Endothelial cell (in vitro differentiated cells): ENCODE data around the gene BCAS4. TPM values are rescaled to one million over a fixed set of nuclear protein-coding genes. Genes with fewer than 3 reads are reported as not detected.

Source experiments
- DNase-seq: peaks from one replicate; pipeline ENCODE4 v3.0.0; 2021; ENCODE audit warnings: low spot score
- H3K27ac Mint-ChIP-seq: one replicate; pipeline ENCODE4 v1.8.0; 2021; ENCODE audit warnings: mixed read lengths, inconsistent platforms; ENCODE audit not compliant: unreplicated experiment
- H3K27me3 Mint-ChIP-seq: one replicate; pipeline ENCODE4 v1.8.0; 2021; ENCODE audit warnings: mild to moderate bottlenecking, moderate library complexity, mixed read lengths, inconsistent platforms; ENCODE audit not compliant: unreplicated experiment
- H3K36me3 Mint-ChIP-seq: one replicate; pipeline ENCODE4 v1.8.0; 2021; ENCODE audit warnings: mild to moderate bottlenecking, low read depth, mixed read lengths, inconsistent platforms; ENCODE audit not compliant: unreplicated experiment
- H3K4me1 Mint-ChIP-seq: one replicate; pipeline ENCODE4 v1.8.0; 2021; ENCODE audit warnings: mild to moderate bottlenecking, mixed read lengths, inconsistent platforms; ENCODE audit not compliant: unreplicated experiment
- H3K4me3 Mint-ChIP-seq: one replicate; pipeline ENCODE4 v1.8.0; 2021; ENCODE audit warnings: mild to moderate bottlenecking, mixed read lengths, inconsistent platforms; ENCODE audit not compliant: unreplicated experiment
- H3K9me3 Mint-ChIP-seq: one replicate; pipeline ENCODE4 v1.8.0; 2021; ENCODE audit warnings: mixed read lengths, inconsistent platforms; ENCODE audit not compliant: unreplicated experiment
- CTCF ChIP-seq: fragments of 200-600 bp; sonication (generic); IDR thresholded peaks from one replicate; pipeline ENCODE4 v1.5.0; 2021; ENCODE audit warnings: antibody characterized with exemption; ENCODE audit not compliant: unreplicated experiment
- total RNA-seq: library from RNA; stranded (reverse); fragmentation: NEBNext Ultra II Directional; extraction: Animal tissue kit (Norgen Biotek cat#: 25700); gene quantifications from one replicate; pipeline ENCODE4 v1.2.1, GENCODE V29; 2021; ENCODE audit not compliant: unreplicated experiment

Gene BCAS4
- total RNA-seq, 1 donor from 2014 or later = 7.6 TPM

DNA sequence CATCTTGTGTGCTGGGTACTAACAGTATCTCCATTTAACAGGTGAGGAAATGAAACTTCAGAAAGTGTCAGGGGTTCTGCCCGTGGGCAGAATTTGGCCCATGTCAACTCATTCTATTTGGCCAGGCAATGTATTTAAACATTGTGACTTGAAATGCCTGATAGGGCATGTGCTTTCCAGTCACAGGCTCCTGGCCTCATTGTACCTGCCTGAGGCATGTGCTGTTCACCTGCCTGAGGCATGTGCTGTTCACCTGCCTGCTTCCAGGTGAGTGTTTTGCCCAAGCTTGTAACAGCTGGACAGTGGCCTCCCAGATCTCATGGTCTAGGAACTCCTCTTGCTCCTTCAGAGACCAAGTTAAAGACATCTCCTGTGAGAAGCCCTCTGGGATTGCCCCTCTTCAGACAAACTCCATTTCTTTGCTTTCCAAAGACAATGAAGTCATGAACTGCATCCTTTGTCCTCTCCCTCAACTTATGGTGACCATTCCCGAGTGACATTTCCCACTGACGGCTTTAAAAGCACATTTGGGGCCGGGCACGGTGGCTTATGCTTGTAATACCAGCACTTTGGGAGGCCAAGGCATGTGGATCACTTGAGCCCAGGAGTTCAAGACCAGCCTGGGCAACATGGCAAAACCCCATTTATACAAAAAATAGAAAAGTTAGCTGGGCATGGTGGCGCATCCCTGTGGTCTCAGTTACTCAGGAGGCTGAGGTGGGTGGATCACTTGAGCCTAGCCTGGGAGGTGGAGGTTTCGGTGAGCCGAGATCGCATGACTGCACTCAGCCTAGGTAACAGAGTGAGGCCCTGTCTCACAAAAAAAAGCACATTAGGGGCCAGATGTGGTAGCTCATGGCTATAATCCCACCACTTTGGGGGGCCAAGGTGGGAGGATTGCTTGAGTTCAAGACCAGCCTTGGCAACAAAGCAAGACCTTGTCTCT lies 48.7 kb downstream of the BCAS4 start:
- no peak for TF ChIP-seq CTCF
- Mint-ChIP-seq H3K4me3 (no peak overlapping the region), H3K27me3 (peaks cover 3% of the 10 kb centered on the region), H3K4me1 (no peaks in the 10 kb centered on the region), H3K36me3 (no peaks in the 10 kb centered on the region), H3K27ac (no peak overlapping the region), H3K9me3 (no peaks in the 10 kb centered on the region)
- no peak for DNase-seq

DNA sequence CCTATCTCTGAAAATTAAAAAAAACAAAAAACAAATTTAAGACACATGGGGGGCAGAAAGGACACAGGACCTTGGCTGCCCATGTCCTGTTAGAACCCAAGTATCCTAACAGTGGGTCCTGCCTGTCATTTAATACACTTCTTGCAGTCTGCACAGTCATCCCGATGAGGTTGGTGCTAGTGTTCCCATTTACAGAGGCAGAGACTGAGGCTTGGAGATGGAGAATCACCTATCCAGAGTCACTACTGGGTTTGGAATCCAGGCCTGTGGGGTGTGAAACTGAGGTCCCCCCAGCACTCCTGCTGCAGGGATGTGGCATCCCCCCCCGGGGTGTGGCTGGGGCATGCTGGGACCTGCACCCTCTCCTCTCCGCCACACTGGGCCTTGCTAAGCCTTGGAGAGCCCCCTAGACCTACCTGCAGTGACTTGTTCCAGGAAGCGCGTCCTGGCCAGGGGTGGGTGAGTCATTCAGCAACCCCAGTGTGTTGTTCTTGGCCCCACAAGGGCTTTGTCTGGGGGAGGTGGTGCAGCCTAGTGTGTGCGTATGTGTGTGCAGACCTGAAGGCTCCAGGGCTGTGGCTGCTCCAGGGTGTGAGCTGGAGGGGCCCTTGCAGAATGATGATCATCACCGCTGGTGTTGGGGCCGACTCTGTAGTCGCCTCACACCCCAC lies 49.7 kb downstream of the BCAS4 start:
- Mint-ChIP-seq H3K27me3 (peaks cover 3% of the 10 kb centered on the region), H3K27ac (no peak overlapping the region), H3K36me3 (no peaks in the 10 kb centered on the region), H3K4me1 (no peaks in the 10 kb centered on the region), H3K9me3 (no peaks in the 10 kb centered on the region), H3K4me3 (no peak overlapping the region)
- TF ChIP-seq CTCF = no peak
- no peak for DNase-seq

DNA sequence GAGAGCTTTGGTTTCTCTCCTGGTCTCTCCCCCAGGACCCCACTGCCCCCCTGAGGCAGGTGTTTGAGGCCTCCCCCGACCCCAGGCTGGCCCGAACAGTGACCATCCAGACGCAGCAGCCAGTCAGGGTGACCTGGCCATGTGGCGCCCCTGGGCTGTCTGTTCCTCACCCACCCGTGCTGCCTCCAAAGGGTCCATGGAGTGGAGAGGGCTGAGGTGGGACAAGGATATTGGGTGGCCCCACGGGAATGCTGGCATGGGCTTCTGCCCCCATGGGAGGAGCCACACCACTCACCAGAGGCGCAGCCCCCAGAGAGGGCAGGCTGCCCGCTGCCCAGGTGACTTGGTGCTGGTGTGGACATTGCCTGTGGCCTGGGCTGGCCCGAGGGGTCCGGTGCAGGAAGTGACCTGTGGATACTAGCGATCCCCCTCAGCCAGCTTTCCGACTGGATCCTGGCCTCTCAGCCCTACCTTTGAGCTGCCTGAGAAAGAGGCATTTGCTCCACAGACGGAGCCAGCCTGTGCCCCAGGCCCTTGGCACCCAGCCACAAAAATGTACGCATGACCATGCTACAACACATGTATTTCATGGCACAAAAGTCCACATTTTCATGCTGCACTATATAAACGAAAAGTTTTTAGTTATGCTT lies 50.8 kb downstream of the BCAS4 start:
- TF ChIP-seq CTCF = no peak
- H3K36me3 Mint-ChIP-seq = peaks cover 3% of the 10 kb centered on the region
- H3K4me1 Mint-ChIP-seq = peaks cover 5% of the 10 kb centered on the region
- H3K27ac Mint-ChIP-seq = no peak overlapping the region
- no peak overlapping the region for H3K4me3 Mint-ChIP-seq
- DNase-seq = no peak
- peaks cover 3% of the 10 kb centered on the region for H3K27me3 Mint-ChIP-seq
- H3K9me3 Mint-ChIP-seq = no peaks in the 10 kb centered on the region

DNA sequence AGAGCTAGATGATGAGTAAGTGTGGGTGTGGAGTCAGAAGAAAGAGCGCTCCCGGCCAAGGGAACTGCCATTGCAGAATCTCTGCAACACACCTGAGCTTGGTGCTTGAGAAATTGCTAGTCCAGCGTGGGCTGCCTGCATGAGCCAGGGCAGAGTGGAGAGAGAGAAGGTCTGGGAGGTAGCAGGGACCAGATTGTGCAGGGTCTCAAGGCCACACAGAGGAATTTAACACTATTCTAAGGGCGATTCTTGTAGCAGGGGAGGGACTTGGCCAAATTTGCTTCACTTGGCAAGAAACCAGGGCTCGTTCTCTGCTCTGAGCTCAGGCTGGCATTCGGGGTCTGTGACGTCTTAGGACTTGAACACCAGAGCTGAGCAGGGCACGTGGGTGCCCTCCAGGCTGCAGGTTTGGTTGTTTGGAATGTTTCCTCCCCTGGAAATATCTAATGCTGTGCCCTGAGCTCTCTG lies 53.5 kb downstream of the BCAS4 start:
- peaks cover 5% of the 10 kb centered on the region for H3K4me1 Mint-ChIP-seq
- DNase-seq = no peak
- no peaks in the 10 kb centered on the region for H3K9me3 Mint-ChIP-seq
- no peaks in the 10 kb centered on the region for H3K27me3 Mint-ChIP-seq
- no peak overlapping the region for H3K4me3 Mint-ChIP-seq
- TF ChIP-seq CTCF = no peak
- H3K27ac Mint-ChIP-seq = no peak overlapping the region
- peaks cover 3% of the 10 kb centered on the region for H3K36me3 Mint-ChIP-seq
